Epithelial cell of esophagus (primary cell): ENCODE results near the gene MTHFD2.

Source experiments
- DNase-seq: peaks from one replicate; pipeline ENCODE4 v3.0.0; 2010; ENCODE audit warnings: low read depth
- H3K4me3 ChIP-seq: 2 replicates; pipeline ENCODE4 v1.5.1; 2011; ENCODE audit warnings: mild to moderate bottlenecking, low read length, control low read depth
- TF ChIP-seq, protein P1 (sequence below): IDR thresholded peaks from 2 replicates; pipeline ENCODE4 v1.5.1; 2011; ENCODE audit warnings: low read depth, mild to moderate bottlenecking, low read length, control low read depth, inconsistent platforms; ENCODE audit not compliant: insufficient read depth; ENCODE audit errors: missing control alignments

MTHFD2 gene

DNA sequence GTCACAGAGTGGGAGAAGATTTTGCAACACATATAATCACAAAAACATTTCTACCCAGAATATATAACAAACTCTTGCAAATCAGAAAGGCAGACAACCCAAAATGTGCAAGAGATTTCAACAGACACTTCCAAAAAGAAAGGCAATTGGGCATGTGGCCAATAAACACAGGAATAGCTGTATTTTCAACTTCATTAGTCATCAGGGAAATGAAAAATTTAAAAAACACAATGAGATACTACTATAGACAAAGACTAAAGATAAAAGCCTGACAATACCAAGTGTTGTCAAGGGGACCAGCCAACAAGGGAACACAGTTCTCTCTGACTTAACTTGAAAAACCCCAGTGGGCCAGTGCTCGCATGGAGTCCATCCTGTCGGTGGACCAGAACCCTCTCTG, 40.5 kb downstream of the MTHFD2 start:
- DNase-seq, result peak; percentile 73
- no peak overlapping the region for H3K4me3 ChIP-seq
- TF ChIP-seq, protein P1, sequence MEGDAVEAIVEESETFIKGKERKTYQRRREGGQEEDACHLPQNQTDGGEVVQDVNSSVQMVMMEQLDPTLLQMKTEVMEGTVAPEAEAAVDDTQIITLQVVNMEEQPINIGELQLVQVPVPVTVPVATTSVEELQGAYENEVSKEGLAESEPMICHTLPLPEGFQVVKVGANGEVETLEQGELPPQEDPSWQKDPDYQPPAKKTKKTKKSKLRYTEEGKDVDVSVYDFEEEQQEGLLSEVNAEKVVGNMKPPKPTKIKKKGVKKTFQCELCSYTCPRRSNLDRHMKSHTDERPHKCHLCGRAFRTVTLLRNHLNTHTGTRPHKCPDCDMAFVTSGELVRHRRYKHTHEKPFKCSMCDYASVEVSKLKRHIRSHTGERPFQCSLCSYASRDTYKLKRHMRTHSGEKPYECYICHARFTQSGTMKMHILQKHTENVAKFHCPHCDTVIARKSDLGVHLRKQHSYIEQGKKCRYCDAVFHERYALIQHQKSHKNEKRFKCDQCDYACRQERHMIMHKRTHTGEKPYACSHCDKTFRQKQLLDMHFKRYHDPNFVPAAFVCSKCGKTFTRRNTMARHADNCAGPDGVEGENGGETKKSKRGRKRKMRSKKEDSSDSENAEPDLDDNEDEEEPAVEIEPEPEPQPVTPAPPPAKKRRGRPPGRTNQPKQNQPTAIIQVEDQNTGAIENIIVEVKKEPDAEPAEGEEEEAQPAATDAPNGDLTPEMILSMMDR, result no peak

DNA sequence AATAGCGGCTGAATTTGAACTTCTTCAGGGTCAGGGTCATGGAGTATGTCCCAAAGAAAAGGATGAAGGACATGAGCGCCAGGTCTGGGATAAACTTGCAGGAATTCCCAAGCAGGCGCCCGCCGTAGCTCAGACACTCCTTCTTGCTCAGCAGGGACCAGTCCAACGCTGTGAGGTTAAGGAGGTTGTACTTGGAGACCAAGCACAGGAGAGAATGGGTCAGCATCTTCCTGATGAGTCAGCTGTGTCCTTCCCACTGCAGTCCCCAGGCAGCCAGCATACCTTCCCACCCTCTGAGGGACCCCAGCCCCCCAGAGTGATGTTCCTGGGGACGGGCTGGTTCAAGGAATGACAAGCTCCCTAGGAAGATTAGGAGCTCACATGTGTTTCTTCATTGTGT, 40.9 kb downstream of the MTHFD2 start:
- DNase-seq, result no peak
- H3K4me3 ChIP-seq, result no peak overlapping the region
- TF ChIP-seq, protein P1, result no peak

DNA sequence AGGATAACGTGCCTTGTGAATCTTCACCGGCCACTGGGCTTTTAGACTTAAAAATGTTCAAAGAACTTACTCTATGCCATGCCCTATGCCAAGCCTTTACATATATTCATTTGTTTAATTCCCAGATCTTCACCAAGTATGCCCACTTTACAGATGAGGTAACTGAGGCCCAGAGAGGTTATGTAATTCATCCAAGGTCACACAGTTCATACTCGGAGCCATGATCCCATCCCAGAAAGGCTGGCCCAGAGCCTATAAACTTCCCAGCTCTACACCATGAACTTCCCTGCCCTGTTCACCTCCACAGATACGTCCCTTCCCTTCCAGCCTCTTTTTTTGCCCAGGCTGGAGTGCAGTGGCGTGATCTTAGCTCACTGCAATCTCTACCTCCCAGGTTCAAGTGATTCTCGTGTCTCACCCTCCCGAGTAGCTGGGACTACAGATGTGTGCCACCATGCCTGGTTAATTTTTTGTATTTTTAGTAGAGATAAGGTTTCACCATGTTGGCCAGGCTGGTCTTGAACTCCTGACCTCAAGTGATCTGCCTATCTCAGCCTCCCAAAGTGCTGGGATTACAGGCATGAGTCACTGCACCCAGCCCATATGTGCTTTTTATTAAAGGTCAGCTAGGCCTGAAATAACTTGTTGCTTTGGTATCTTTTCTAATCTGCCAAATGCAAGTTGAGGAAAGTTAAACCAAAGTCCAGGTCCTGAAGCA, 44.1 kb downstream of the MTHFD2 start:
- no peak overlapping the region for H3K4me3 ChIP-seq
- DNase-seq, result no peak
- TF ChIP-seq, protein P1, result no peak

DNA sequence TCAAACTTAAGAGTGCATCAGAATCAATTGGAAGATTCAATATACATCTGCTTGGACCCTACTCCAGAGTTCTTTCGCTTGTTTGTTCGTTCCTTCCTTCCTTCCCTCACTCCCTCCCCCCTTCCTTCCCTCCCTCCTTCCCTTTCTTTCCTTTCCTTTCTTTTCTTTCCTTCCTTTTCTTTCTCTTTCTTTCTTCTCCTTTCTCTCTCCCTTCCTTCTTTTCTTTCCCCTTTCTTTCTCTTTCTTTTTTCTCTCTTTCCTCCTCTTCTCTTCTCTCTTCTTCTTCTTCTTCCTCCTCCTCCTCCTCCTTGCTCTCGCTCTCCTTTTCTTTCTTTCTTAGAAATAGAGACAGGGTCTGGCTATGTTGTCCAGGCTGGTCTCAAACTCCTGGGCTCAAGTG, 45.9 kb downstream of the MTHFD2 start:
- no peak overlapping the region for H3K4me3 ChIP-seq
- DNase-seq, result no peak
- TF ChIP-seq, protein P1, result no peak

DNA sequence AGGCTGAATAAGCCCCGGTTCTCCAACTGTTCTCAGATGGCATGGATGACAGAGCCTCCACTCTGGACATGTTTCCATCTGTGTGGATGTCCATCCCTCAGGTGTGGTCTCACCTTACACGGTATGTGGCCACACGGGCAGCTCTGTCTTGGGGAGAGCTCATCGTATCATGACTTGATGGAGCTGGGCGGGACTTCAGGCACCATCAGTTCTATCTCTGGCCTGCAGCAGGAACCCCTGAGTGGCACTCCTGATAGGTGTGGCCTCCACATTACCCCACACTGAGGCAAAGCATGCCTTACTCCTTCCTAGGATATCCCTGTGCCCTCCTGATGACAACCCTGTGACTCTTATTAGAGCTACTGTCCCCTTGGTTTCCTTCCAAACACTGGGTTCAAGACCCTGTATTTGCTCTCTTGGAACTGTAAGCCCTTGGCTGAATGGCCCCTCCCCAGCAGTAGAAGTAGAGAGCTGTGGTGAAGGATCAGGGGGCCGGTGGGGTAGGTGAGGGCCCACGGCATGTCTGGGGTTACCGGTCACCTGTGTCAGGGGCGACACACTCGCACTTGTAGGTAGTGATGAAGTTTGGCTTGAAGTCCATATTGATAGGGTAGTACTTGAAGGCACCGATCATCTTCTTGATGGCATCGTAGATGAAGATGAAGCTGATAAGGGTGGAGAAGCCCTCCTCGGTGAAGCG, 48.2 kb downstream of the MTHFD2 start:
- DNase-seq, result no peak
- H3K4me3 ChIP-seq, result no peak overlapping the region
- TF ChIP-seq, protein P1, result no peak

DNA sequence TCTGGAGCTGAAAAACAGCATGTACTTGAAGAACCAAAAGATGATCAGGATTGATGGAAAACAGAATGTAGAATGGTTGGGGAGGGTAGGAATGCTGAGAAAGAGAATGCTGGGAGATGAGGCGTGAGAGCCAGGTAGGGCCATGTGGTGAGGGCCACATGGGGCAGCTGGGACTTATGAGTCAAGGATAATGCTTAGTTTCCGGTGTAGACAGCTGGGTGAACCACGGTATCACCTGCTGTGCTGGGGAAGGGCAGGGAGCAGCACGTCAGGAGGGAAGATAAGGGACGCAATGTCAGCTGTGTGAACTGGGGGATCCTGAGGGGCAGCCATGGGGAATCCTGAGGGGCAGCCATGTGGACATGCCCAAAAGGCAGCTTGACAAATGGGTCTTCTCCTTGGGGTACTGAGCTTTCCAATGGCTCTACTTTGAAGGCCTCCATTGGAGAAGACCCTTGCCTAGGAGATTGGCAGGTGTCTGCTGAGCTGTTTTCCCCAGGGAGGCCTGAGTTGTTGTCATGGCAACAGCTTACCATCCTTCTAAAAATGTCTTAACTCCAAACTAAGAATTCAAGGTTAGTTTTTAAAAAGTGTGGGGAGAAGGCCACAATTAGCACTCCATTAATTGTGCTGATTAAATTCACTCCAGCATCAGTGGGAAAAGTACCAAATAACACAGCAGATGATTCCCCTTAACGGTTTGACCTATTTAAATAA, 51.1 kb downstream of the MTHFD2 start:
- TF ChIP-seq, protein P1, result no peak
- peak; percentile 7 for DNase-seq
- H3K4me3 ChIP-seq, result no peak overlapping the region
